ENCODE data around the gene PRDM16. TPM values are rescaled to one million over a fixed set of nuclear protein-coding genes. Genes with fewer than 3 reads are reported as not detected.

Gene PRDM16
- total RNA-seq, 1 donor from 2014 or later, result 5.6 TPM

DNA sequence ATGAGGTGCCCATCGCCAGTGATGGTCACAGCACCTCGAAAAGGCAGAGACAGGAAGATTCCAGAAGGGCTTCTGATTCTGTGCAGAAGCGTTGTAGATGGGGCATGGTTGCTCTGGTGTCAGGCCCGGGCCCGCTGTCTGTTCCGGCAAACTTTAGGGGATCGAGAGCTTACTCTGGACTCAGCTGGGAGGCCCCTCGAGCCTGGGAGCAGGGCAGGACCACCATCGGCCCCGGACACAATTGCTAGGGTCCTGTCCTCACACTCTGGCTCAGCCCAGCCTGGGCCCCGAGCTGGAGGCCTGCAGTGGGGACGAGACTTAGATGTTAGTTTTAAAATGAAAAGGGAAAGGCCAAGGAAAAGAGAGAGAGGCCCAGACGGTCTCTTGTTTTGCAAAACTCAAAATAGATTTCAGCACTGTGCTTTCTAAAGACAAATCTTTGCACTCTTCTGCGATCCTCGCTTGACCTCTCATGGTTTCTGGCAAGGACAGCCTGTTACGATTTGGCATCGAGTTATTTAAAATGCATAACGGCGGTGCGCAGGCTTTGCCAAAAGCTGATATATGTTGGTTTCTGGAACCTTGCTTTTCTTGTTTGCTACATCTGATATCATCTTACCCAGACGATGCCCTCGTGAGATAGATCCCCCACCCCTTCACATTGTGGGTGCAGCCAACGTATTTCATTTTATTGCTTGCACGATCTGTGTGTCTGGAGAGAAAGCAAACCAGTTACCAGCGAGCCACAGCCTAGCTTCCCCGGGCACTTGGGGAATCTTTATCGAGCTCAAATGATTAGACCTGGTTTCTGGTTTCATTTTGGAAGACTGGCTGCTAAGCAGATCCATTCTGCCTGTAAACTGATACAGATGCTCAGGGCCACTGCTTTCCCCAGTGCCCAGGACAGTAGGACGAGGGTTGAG is 58.0 kb downstream of the PRDM16 start:
- Histone ChIP-seq H3K36me3 (ENCODE audit: control insufficient read depth, insufficient read depth, low read length) (no peaks in the 10 kb centered on the region), H3K27me3 (ENCODE audit: control insufficient read depth, insufficient read depth, low read length) (no peaks in the 10 kb centered on the region), H3K4me3 (ENCODE audit: low read depth, low read length) (no peak overlapping the region)
- no peak for DNase-seq (ENCODE audit: low read depth)
- TF ChIP-seq, protein P1, sequence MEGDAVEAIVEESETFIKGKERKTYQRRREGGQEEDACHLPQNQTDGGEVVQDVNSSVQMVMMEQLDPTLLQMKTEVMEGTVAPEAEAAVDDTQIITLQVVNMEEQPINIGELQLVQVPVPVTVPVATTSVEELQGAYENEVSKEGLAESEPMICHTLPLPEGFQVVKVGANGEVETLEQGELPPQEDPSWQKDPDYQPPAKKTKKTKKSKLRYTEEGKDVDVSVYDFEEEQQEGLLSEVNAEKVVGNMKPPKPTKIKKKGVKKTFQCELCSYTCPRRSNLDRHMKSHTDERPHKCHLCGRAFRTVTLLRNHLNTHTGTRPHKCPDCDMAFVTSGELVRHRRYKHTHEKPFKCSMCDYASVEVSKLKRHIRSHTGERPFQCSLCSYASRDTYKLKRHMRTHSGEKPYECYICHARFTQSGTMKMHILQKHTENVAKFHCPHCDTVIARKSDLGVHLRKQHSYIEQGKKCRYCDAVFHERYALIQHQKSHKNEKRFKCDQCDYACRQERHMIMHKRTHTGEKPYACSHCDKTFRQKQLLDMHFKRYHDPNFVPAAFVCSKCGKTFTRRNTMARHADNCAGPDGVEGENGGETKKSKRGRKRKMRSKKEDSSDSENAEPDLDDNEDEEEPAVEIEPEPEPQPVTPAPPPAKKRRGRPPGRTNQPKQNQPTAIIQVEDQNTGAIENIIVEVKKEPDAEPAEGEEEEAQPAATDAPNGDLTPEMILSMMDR (IDR thresholded peaks at IDR 0.05; ENCODE audit: insufficient read depth, low read length, poor library complexity, severe bottlenecking), result no peak

DNA sequence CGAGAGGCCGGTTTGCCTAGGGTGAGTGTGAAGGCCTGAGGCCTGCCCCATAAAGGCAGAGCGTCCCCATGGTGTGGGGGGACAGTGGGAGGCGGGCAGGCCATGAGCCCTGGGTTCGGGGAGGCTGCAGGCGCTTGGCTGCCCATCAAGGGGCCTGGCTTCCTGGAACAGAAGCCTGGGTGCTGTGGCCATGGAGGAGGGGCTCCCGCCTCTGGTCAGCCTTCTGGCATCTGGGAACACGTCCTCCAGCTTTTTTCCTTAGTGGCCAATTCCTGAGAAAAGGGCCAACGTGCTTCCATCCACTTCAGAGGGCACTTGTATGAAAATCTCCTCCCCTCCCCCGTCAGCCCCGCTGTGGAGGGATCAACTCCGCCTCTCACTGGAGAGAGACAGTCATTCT is 58.7 kb downstream of the PRDM16 start:
- no peak overlapping the region for H3K4me3 ChIP-seq (ENCODE audit: low read depth, low read length)
- TF ChIP-seq, protein P1 (IDR thresholded peaks at IDR 0.05; ENCODE audit: insufficient read depth, low read length, poor library complexity, severe bottlenecking), result no peak
- no peaks in the 10 kb centered on the region for H3K36me3 ChIP-seq (ENCODE audit: control insufficient read depth, insufficient read depth, low read length)
- H3K27me3 ChIP-seq (ENCODE audit: control insufficient read depth, insufficient read depth, low read length), result peaks cover 2% of the 10 kb centered on the region
- no peak for DNase-seq (ENCODE audit: low read depth)

DNA sequence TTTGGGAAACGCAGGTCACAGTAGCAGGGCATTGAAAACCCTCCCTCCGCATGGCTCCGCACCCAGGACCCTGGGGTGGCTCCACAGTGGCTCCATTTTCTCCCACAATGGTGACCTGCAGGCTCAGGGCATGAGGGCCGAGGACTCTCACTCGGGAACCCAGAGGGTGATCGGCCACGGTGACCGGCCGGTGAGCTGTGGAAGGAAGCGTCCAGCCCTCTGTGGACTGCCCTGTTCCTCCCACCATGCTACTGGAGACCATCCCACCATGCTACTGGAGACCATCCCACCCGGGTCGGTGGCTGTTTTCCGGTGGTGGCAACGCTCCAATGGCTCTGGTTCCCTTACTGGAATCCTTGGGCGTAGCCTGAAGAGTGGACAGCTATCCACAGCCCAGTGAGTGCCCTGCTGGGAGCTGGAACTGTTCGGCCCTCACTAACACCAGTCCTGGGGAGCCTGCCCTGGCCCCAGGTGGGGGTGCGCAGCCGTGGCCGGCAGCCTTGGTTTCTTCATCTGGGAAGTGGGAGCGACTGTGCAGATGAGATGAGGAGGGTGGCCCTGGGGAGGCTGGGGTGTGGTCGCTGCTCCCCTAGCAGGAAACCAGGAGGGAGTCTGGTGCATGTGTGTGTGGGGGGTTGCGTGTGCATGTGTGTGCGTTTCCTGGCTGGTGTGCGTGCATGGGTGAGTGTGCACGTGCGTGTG is 59.6 kb downstream of the PRDM16 start:
- H3K4me3 ChIP-seq (ENCODE audit: low read depth, low read length), result no peak overlapping the region
- no peaks in the 10 kb centered on the region for H3K36me3 ChIP-seq (ENCODE audit: control insufficient read depth, insufficient read depth, low read length)
- no peak for DNase-seq (ENCODE audit: low read depth)
- TF ChIP-seq, protein P1 (IDR thresholded peaks at IDR 0.05; ENCODE audit: insufficient read depth, low read length, poor library complexity, severe bottlenecking), result no peak
- H3K27me3 ChIP-seq (ENCODE audit: control insufficient read depth, insufficient read depth, low read length), result peaks cover 6% of the 10 kb centered on the region

DNA sequence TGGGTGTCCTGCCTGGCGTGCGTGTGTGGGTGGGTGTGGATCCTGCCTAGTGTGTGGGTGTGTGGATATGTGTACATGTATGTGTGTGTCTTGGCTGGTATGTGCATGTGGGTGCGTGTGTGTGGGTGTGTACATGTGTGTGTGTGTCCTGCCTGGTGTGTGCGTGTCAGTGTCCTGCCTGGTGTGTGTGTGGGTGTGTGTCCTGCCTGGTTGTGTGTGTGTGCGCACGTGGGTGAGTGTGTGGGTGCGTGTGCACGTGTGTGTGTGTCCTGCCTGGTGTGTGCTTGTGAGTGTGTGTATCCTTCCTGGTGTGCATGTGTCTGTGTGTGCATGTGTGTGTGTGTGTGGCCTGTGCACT is 60.1 kb downstream of the PRDM16 start:
- H3K4me3 ChIP-seq (ENCODE audit: low read depth, low read length), result no peak overlapping the region
- no peaks in the 10 kb centered on the region for H3K36me3 ChIP-seq (ENCODE audit: control insufficient read depth, insufficient read depth, low read length)
- H3K27me3 ChIP-seq (ENCODE audit: control insufficient read depth, insufficient read depth, low read length), result peaks cover 6% of the 10 kb centered on the region
- DNase-seq (ENCODE audit: low read depth), result no peak
- TF ChIP-seq, protein P1 (IDR thresholded peaks at IDR 0.05; ENCODE audit: insufficient read depth, low read length, poor library complexity, severe bottlenecking), result no peak

DNA sequence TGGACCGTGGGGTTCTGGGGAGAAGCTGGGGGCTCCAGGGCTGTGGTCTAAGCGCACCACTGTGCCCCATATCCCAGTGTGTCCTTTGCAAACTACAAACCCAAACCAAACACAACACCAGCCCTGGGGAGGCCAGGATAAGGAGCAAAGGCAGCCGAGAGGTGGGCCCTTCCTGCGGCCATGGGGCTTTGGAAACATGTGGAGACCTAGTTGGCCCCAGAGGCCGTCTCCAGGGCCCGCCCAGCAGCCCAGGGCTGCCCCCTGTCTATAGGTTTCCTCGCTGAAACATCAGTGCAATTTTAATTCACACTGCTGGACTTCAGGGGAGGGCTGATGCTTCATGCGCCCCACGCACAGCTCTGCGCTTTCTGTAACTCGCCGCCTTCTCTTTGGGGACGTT is 61.3 kb downstream of the PRDM16 start:
- TF ChIP-seq, protein P1 (IDR thresholded peaks at IDR 0.05; ENCODE audit: insufficient read depth, low read length, poor library complexity, severe bottlenecking), result no peak
- peaks cover 6% of the 10 kb centered on the region for H3K27me3 ChIP-seq (ENCODE audit: control insufficient read depth, insufficient read depth, low read length)
- no peak for DNase-seq (ENCODE audit: low read depth)
- H3K36me3 ChIP-seq (ENCODE audit: control insufficient read depth, insufficient read depth, low read length), result no peaks in the 10 kb centered on the region
- no peak overlapping the region for H3K4me3 ChIP-seq (ENCODE audit: low read depth, low read length)

Measured in kidney epithelial cell (primary cell).